Middle frontal gyrus (tissue), 1 donor: ENCODE results near the gene NUP214.

Source experiments
- DNase-seq: peaks from one replicate; pipeline ENCODE4 v3.0.0-alpha.2; 2015; ENCODE audit warnings: low spot score; ENCODE audit errors: extremely low spot score

NUP214 gene

GRCh38 chr9:131125288-131126058 lies at the start of gene NUP214:
Gene NUP214 (plus strand): TSS chr9:131125586. CDS start chr9:131125705, 119 bp downstream.
- peak; percentile 99 for DNase-seq

GRCh38 chr9:131076347-131077195 lies 48.8 kb upstream of the NUP214 start:
- DNase-seq, result no peak

GRCh38 chr9:131078427-131079366 lies 46.7 kb upstream of the NUP214 start:
- no peak for DNase-seq

- DNase-seq, result no peak
Observed at GRCh38 chr9:131080589-131080988, 44.8 kb upstream of the NUP214 start.

- DNase-seq, result no peak
Observed at GRCh38 chr9:131081868-131082267, 43.5 kb upstream of the NUP214 start.

GRCh38 chr9:131082774-131083512 lies 42.4 kb upstream of the NUP214 start:
- no peak for DNase-seq

GRCh38 chr9:131084661-131085369 lies 40.6 kb upstream of the NUP214 start:
- DNase-seq, result no peak

GRCh38 chr9:131085370-131086122 lies 39.8 kb upstream of the NUP214 start:
- DNase-seq, result no peak

GRCh38 chr9:131087354-131087893 lies 38.0 kb upstream of the NUP214 start:
- DNase-seq, result no peak

- no peak for DNase-seq
Observed at GRCh38 chr9:131090025-131090787, 35.2 kb upstream of the NUP214 start.

- no peak for DNase-seq
Observed at GRCh38 chr9:131091352-131091992, 33.9 kb upstream of the NUP214 start.

GRCh38 chr9:131092030-131092429 lies 33.4 kb upstream of the NUP214 start:
- no peak for DNase-seq

GRCh38 chr9:131092548-131093440 lies 32.6 kb upstream of the NUP214 start:
- no peak for DNase-seq

- no peak for DNase-seq
Observed at GRCh38 chr9:131094015-131094414, 31.4 kb upstream of the NUP214 start.

- DNase-seq, result no peak
Observed at GRCh38 chr9:131094622-131095021, 30.8 kb upstream of the NUP214 start.

GRCh38 chr9:131095666-131096268 lies 29.6 kb upstream of the NUP214 start:
- DNase-seq, result no peak
